Measurements from ENCODE around the gene SYCP2L.

GRCh38 chr6:10991115-10991514, 104.3 kb downstream of the SYCP2L start:
- TF ChIP-seq EP300 (IDR thresholded peaks at IDR 0.05) (no peak), CTCF (IDR thresholded peaks at IDR 0.05) (no peak), POLR2A (IDR thresholded peaks at IDR 0.05; ENCODE audit: low read depth) (no peak)
